Kidney (tissue), 14 donors: ENCODE results near the gene SH3PXD2B. TPM values are rescaled to one million over a fixed set of nuclear protein-coding genes. Genes with fewer than 3 reads are reported as not detected.
"Not testable (repeated sequence)": the region's sequence is repeated elsewhere in the genome, so short reads cannot be mapped to it uniquely, and the experiment has no call there.

Experiments used
- DNase-seq, 5 donors: peaks; one replicate each; pipeline ENCODE4 v3.0.0-alpha.2; 2013 to 2020
- FAIRE-seq: peaks from 2 replicates; lab custom pipeline; 2012; peaks lifted over from hg19 to GRCh38; lab: Jason Lieb, UNC
- H3K27ac ChIP-seq, 2 donors: one replicate each; pipeline ENCODE4 v1.7.0; 2013; ENCODE audit warnings: low read depth in 2 of 2, low read length in 2 of 2, inconsistent platforms in 1 of 2
- H3K27me3 ChIP-seq: one replicate; pipeline ENCODE4 v1.7.1; 2013; ENCODE audit warnings: low read length, inconsistent platforms; ENCODE audit not compliant: control insufficient read depth, insufficient read depth
- H3K36me3 ChIP-seq, 3 donors: one replicate each; pipeline versions ENCODE4 v1.7.0 to v1.7.1; 2013; ENCODE audit warnings: low read length in 3 of 3, control low read depth in 1 of 3, inconsistent platforms in 1 of 3; ENCODE audit not compliant: insufficient read depth in 3 of 3, control insufficient read depth in 2 of 3
- H3K4me1 ChIP-seq, 3 donors: one replicate each; pipeline versions ENCODE4 v1.7.0 to v1.7.1; 2013; ENCODE audit warnings: low read length in 3 of 3, inconsistent platforms in 1 of 3, low read depth in 1 of 3; ENCODE audit not compliant: control insufficient read depth in 2 of 3, insufficient read depth in 2 of 3
- H3K4me3 ChIP-seq, 3 donors: one replicate each; pipeline versions ENCODE4 v1.7.0 to v1.8.1; 2013; ENCODE audit warnings: low read length in 3 of 3, control low read depth in 1 of 3, inconsistent platforms in 1 of 3
- H3K9ac ChIP-seq, 3 donors: one replicate each; pipeline versions ENCODE4 v1.7.0 to v1.7.1; 2013; ENCODE audit warnings: low read length in 3 of 3, control low read depth in 1 of 3, inconsistent platforms in 1 of 3
- H3K9me3 ChIP-seq, 3 donors: one replicate each; pipeline versions ENCODE4 v1.7.0 to v1.7.1; 2013; ENCODE audit warnings: low read length in 3 of 3, control low read depth in 1 of 3, inconsistent platforms in 1 of 3; ENCODE audit not compliant: control insufficient read depth in 2 of 3, insufficient read depth in 1 of 3
- CTCF ChIP-seq: IDR thresholded peaks from 3 replicates; pipeline ENCODE4 v1.5.1; 2012; ENCODE audit warnings: mild to moderate bottlenecking, moderate library complexity, borderline replicate concordance; ENCODE audit not compliant: insufficient read depth; ENCODE audit errors: extremely low read depth
- intact Hi-C: fragments of 100-400 bp; cut with DNase I; formaldehyde crosslinking; loops from one replicate; pipeline ENCODE4 v1.11.1; 2022
- polyA plus RNA-seq: library from polyadenylated mRNA; stranded (reverse); fragments of 350-450 nt; fragmentation: Illumina TruSeq; extraction: RNeasy Lipid Tissue Mini Kit (QIAGEN cat#74804); gene quantifications from one replicate; pipeline ENCODE4 v1.2.3, GENCODE V29; 2014; ENCODE audit warnings: low read depth, low replicate concordance; ENCODE audit not compliant: insufficient read depth
- total RNA-seq: library from RNA; stranded (reverse); fragmentation: NEBNext Ultra II Directional; extraction: Animal tissue kit (Norgen Biotek cat#: 25700); gene quantifications from one replicate; pipeline ENCODE4 v1.2.1, GENCODE V29; 2021
- donor health status: control.
- donor health status: control.
- donor health status: control.
- donor health status: control.
- donor health status: control.
- donor health status: DM: yes; HTN: yes; CAD: no.
- donor health status: Normal renal cell carcinoma (clear cell type).

Gene SH3PXD2B
- total and polyA plus RNA-seq, 2 donors from 2014 or later = 3.1 to 22.8 TPM

- no peak for TF ChIP-seq CTCF
- Histone ChIP-seq H3K4me3 (no peak overlapping the region), H3K36me3 (no peaks in the 10 kb centered on the region), H3K9ac (no peak overlapping the region), H3K4me1 (peaks cover 0 to 4% (median 0%) of the 10 kb centered on the region in 3 donors), H3K9me3 (no peaks in the 10 kb centered on the region), H3K27ac (no peak overlapping the region), H3K27me3 (no peaks in the 10 kb centered on the region)
- FAIRE-seq (no peak), DNase-seq (no peak)
- intact Hi-C loops = no loop called here
Measured at GRCh38 chr5:172403817-172404216, 50.5 kb downstream of the SH3PXD2B start.

- FAIRE-seq (no peak), DNase-seq (peak; percentile 84 to 96 (median 87))
- intact Hi-C loops = no loop called here
- no peak for TF ChIP-seq CTCF
- no peaks in the 10 kb centered on the region for H3K36me3 ChIP-seq
- H3K9me3 ChIP-seq = no peaks in the 10 kb centered on the region
- H3K27ac ChIP-seq = peak overlapping the region in 1 of 2 donors; percentile 9
- no peak overlapping the region for H3K9ac ChIP-seq
- peaks cover 0 to 4% (median 0%) of the 10 kb centered on the region in 3 donors for H3K4me1 ChIP-seq
- no peak overlapping the region for H3K4me3 ChIP-seq
- no peaks in the 10 kb centered on the region for H3K27me3 ChIP-seq
Measured at GRCh38 chr5:172403189-172403796, 51.0 kb downstream of the SH3PXD2B start.

GRCh38 chr5:172402531-172403188 is 51.7 kb downstream of the SH3PXD2B start:
- Histone ChIP-seq H3K27me3 (no peaks in the 10 kb centered on the region), H3K27ac (peak overlapping the region in 1 of 2 donors; percentile 9), H3K4me1 (peaks cover 0 to 4% (median 0%) of the 10 kb centered on the region in 3 donors), H3K4me3 (no peak overlapping the region), H3K36me3 (no peaks in the 10 kb centered on the region), H3K9ac (no peak overlapping the region), H3K9me3 (no peaks in the 10 kb centered on the region)
- no peak for TF ChIP-seq CTCF
- FAIRE-seq = no peak
- intact Hi-C loops = no loop called here
- no peak for DNase-seq

- H3K4me1 ChIP-seq, FAIRE-seq, intact Hi-C loops: not testable (repeated sequence)
Measured at GRCh38 chr5:172402031-172402430, 52.3 kb downstream of the SH3PXD2B start.

More at GRCh38 chr5:172402031-172402430, 52.3 kb downstream of the SH3PXD2B start:
- DNase-seq, H3K4me3 ChIP-seq, H3K9ac ChIP-seq, H3K9me3 ChIP-seq, H3K36me3 ChIP-seq, H3K27ac ChIP-seq, H3K27me3 ChIP-seq: not testable (repeated sequence)
